WI38 (cell line): ENCODE measurements around the gene ZER1.

Experiments
- H3K4me3 ChIP-seq: 2 replicates; pipeline ENCODE4 v1.5.1; 2011; ENCODE audit warnings: low read depth, mild to moderate bottlenecking, control low read depth, low read length
- CTCF ChIP-seq: IDR thresholded peaks from 2 replicates; pipeline ENCODE4 v1.5.1; 2012; ENCODE audit warnings: low read depth, mild to moderate bottlenecking, control low read depth, low read length

Gene ZER1

GRCh38 chr9:128720841-128721486 lies 50.8 kb downstream of the ZER1 start:
- no peak overlapping the region for H3K4me3 ChIP-seq
- no peak for TF ChIP-seq CTCF

- TF ChIP-seq CTCF: no peak
- H3K4me3 ChIP-seq: no peak overlapping the region
Observed at GRCh38 chr9:128719919-128720605, 51.7 kb downstream of the ZER1 start.

DNA sequence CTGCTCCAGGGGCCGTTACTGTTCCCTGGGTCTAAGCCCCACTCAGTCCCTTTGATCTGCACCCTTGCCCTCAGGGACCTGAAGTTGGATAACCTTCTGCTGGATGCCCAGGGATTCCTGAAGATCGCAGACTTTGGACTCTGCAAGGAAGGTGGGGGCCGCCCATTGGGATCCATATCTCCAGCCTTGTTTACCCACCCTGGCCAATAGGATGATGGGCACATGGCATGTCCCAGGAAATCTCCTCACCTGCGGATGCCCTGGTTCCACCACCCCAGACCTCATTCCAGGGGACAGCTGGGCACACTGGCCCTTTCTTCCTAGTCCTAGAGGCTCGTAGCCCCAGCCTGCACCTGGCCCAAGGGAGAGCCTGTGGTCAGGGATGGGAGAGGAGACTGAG lies 53.3 kb downstream of the ZER1 start:
- H3K4me3 ChIP-seq: no peak overlapping the region
- TF ChIP-seq CTCF: no peak

GRCh38 chr9:128718047-128718446 lies 53.7 kb downstream of the ZER1 start:
- TF ChIP-seq CTCF: no peak
- no peak overlapping the region for H3K4me3 ChIP-seq

DNA sequence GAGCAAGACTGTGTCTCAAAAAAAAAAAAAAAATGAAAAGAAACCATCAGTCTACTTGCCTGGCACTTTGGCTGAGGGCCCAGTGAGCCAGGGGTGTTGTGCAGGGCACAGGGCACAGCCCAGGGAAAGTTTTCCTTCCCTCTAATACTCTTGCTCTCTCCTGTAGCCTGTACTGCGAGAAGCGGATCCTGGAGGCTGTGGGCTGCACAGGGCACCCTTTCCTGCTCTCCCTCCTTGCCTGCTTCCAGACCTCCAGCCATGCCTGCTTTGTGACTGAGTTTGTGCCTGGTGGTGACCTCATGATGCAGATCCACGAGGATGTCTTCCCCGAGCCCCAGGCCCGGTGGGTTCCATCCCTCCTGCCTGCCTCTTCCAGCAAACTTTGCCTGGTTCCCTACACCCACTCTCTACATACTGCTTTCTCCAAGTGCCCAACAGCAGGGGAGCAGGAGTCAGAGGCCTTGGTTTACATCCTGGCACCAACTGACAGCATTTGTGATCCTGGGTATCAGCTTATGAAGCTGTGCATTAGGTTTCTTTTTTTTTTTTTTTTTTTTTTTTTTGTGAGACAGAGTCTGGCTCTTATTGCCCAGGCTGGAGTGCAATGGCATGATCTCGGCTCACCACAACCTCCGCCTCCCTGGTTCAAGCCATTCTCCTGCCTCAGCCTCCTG lies 55.0 kb downstream of the ZER1 start:
- TF ChIP-seq CTCF: no peak
- H3K4me3 ChIP-seq: no peak overlapping the region

DNA sequence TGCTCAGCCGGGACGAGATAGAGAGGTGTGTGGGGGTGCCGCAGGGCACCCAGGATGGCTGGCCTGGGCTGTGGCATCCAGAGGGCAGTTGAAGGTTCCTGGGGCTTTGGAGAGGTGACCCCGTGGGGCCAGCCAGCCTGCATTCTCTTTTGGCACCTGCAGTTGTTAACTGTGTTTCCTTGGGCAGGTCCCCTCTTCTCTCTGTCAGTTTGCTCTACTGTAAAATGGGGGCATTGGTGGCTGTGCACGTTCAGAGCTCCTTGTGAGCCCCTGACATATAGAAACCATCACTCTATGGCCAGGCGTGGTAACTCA lies 56.3 kb downstream of the ZER1 start:
- H3K4me3 ChIP-seq: no peak overlapping the region
- no peak for TF ChIP-seq CTCF
